ENCODE data around the gene PPP1R11. TPM values are rescaled to one million over a fixed set of nuclear protein-coding genes. Genes with fewer than 3 reads are reported as not detected.

Gene PPP1R11
- total and polyA plus RNA-seq, 9 of the 15 experiments (the other 6 are each of a cell fraction or from before 2014, with no cell fraction given), result 17.8 to 94.8 (median 44.6) TPM

DNA sequence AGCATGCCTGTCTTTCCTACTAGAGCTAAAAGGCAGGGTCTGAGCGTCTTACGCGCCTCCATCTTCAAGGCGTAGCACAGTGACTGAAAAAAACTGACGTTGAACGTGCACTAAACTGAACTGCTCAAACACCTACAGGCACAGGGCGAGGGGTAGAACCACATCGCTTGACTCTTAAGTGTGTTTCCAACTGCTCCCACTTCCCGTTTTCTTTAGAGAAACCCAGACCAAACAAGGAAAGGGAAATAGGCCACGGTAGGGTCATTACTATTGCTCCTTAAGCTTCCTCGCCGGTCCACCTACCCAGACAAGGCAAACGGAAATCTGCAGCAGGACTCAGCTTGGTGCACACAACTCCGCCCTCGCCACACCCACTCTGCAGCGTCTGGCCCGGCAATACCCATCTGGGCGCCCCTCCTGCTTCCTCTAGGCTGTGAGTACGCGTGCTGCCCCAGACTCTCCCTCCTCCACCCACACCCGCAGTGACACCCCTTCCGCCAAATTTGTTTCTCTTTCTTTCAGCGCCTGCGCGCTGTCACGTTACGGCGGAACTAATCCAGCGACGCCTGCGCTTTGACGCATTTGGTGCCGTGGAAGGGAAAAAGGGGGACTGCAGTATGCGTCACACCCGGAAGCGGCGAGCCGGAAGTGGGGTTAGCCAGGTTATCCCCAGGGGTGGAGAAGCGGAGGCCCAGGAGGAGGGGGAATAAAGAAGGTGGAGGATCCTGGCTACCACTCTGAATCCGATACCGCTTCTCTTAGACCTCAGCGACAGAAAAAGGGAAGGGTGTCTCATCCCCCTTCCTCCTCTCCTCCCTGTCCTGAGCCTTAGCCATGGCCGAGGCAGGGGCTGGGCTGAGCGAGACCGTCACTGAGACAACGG lies at the start of gene PPP1R11 (continued):
- TF ChIP-seq, protein P1, sequence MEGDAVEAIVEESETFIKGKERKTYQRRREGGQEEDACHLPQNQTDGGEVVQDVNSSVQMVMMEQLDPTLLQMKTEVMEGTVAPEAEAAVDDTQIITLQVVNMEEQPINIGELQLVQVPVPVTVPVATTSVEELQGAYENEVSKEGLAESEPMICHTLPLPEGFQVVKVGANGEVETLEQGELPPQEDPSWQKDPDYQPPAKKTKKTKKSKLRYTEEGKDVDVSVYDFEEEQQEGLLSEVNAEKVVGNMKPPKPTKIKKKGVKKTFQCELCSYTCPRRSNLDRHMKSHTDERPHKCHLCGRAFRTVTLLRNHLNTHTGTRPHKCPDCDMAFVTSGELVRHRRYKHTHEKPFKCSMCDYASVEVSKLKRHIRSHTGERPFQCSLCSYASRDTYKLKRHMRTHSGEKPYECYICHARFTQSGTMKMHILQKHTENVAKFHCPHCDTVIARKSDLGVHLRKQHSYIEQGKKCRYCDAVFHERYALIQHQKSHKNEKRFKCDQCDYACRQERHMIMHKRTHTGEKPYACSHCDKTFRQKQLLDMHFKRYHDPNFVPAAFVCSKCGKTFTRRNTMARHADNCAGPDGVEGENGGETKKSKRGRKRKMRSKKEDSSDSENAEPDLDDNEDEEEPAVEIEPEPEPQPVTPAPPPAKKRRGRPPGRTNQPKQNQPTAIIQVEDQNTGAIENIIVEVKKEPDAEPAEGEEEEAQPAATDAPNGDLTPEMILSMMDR (IDR thresholded peaks at IDR 0.05 in 2 of 3, conservative IDR thresholded peaks at IDR 0.05 in 1 of 3; ENCODE audit: insufficient read depth in 2 of 3, low read depth in 1 of 3, low read length in 3 of 3), result no peak; a peak in 1 of 6 replicates
- peak; percentile 84 for TF ChIP-seq JUN (IDR thresholded peaks at IDR 0.05; ENCODE audit: borderline replicate concordance, low read depth, low read length)
- no peak for TF ChIP-seq JUN (CRISPR knock-in tag; IDR thresholded peaks at IDR 0.05; ENCODE audit: borderline replicate concordance)
- no peak for TF ChIP-seq SNIP1 (IDR thresholded peaks at IDR 0.05; ENCODE audit: low read depth)
- no peak for TF ChIP-seq HDAC8 (tag; IDR thresholded peaks at IDR 0.05)
- TF ChIP-seq, protein P2, sequence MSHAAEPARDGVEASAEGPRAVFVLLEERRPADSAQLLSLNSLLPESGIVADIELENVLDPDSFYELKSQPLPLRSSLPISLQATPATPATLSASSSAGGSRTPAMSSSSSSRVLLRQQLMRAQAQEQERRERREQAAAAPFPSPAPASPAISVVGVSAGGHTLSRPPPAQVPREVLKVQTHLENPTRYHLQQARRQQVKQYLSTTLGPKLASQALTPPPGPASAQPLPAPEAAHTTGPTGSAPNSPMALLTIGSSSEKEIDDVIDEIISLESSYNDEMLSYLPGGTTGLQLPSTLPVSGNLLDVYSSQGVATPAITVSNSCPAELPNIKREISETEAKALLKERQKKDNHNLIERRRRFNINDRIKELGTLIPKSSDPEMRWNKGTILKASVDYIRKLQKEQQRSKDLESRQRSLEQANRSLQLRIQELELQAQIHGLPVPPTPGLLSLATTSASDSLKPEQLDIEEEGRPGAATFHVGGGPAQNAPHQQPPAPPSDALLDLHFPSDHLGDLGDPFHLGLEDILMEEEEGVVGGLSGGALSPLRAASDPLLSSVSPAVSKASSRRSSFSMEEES (CRISPR knock-in tag; IDR thresholded peaks at IDR 0.05), result peak; percentile 13; the same call in 1 of the 2 replicates
- TF ChIP-seq CCNT2 (IDR thresholded peaks at IDR 0.05; ENCODE audit: borderline replicate concordance, extremely low read depth, insufficient read length, low read depth, low read length), result no peak
- no peak for TF ChIP-seq ZNF143 (CRISPR knock-in tag; IDR thresholded peaks at IDR 0.05)
- TF ChIP-seq TEAD1 (CRISPR knock-in tag; IDR thresholded peaks at IDR 0.05), result peak in 1 of 2 experiments; percentile 29; a peak in 2 of 4 replicates
- peak; percentile 94 to 95 for TF ChIP-seq FOXK2 (conservative IDR thresholded peaks at IDR 0.05 in 1 of 2, IDR thresholded peaks at IDR 0.05 in 1 of 2; ENCODE audit: low read depth in 2 of 2)
- TF ChIP-seq ZNF263 (CRISPR knock-in tag; IDR thresholded peaks at IDR 0.05; ENCODE audit: borderline replicate concordance), result peak; percentile 97
- TF ChIP-seq RBBP5 (IDR thresholded peaks at IDR 0.05; ENCODE audit: borderline replicate concordance, insufficient read depth, low read length, poor library complexity, severe bottlenecking), result peak; percentile 28
- TF ChIP-seq ZBTB7A (IDR thresholded peaks at IDR 0.05; ENCODE audit: borderline replicate concordance, control insufficient read depth, low read depth, low read length), result peak; percentile 61; the same call in 1 of the 2 replicates
- TF ChIP-seq JUND (IDR thresholded peaks at IDR 0.05; ENCODE audit: borderline replicate concordance, low read depth, low read length), result peak; percentile 88
- TF ChIP-seq JUND (tag; IDR thresholded peaks at IDR 0.05; ENCODE audit: borderline replicate concordance, low read depth, low read length), result peak; percentile 91; the same call in 2 of the 3 replicates
- TF ChIP-seq MXI1 (IDR thresholded peaks at IDR 0.05; ENCODE audit: low read depth, low read length), result peak; percentile 80
- TF ChIP-seq, protein P3, sequence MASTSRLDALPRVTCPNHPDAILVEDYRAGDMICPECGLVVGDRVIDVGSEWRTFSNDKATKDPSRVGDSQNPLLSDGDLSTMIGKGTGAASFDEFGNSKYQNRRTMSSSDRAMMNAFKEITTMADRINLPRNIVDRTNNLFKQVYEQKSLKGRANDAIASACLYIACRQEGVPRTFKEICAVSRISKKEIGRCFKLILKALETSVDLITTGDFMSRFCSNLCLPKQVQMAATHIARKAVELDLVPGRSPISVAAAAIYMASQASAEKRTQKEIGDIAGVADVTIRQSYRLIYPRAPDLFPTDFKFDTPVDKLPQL (IDR thresholded peaks at IDR 0.05; ENCODE audit: extremely low read depth, insufficient read length), result peak; percentile 59
- TF ChIP-seq, protein P4, sequence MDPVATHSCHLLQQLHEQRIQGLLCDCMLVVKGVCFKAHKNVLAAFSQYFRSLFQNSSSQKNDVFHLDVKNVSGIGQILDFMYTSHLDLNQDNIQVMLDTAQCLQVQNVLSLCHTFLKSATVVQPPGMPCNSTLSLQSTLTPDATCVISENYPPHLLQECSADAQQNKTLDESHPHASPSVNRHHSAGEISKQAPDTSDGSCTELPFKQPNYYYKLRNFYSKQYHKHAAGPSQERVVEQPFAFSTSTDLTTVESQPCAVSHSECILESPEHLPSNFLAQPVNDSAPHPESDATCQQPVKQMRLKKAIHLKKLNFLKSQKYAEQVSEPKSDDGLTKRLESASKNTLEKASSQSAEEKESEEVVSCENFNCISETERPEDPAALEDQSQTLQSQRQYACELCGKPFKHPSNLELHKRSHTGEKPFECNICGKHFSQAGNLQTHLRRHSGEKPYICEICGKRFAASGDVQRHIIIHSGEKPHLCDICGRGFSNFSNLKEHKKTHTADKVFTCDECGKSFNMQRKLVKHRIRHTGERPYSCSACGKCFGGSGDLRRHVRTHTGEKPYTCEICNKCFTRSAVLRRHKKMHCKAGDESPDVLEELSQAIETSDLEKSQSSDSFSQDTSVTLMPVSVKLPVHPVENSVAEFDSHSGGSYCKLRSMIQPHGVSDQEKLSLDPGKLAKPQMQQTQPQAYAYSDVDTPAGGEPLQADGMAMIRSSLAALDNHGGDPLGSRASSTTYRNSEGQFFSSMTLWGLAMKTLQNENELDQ (CRISPR knock-in tag; IDR thresholded peaks at IDR 0.05; ENCODE audit: borderline replicate concordance), result no peak; the same call in 1 of the 2 replicates
- no peak for TF ChIP-seq ZNF57 (CRISPR knock-in tag; IDR thresholded peaks at IDR 0.05)
